GM21717 (cell line): ENCODE results near the gene CDC42BPB.

ENCODE experiments used
- ATAC-seq: cut with Tn5 transposase; IDR thresholded peaks from one replicate; pipeline ENCODE4 v1.9.1; 2021; ENCODE audit warnings: mild to moderate bottlenecking, moderate library complexity; ENCODE audit not compliant: unreplicated experiment

The CDC42BPB gene

DNA sequence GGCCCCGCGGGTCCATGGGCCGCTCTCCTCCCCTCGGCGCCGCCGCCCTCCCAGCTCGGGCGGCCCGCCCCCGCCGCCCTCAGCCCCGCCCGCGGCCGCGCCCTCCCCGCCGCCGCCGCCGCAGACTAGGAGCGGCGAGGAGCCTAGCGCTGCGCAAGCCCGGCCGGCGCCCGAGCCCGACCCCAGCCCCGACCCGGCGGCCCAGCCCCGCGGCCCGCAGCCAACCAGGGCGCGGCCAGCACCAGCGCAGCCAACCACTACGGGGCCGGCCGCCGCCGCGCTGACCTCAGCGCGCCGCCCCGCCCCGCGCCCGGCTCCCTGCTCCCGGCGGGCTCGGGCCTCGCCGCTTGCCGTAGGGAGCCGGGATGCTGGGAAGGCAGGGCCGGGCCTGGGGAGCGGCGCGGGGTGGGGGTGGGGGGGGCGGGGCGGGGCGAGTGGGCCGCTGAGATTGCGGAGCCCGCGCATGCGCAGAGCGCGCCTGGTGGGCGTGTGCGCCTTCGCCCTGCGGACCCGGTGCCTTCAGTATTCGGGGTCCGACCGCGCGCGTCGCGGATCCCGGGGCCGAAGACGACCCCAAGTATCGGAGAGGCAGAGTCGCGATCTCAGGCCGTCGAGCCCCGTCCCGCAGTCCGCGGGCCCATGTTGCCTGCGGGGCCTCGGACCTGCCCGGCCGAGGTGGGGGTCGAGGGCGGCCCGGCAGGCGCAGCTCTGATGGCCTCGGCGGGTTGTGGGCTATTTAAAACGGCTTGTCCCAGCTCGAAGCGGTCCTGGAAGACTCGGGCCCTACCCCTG is at the start of gene CDC42BPB:
CDC42BPB (minus strand) TSS at position 178 of the 792 bp plus-strand sequence. CDS start 376 bp downstream, outside the sequence.
- peak; percentile 59 for ATAC-seq

DNA sequence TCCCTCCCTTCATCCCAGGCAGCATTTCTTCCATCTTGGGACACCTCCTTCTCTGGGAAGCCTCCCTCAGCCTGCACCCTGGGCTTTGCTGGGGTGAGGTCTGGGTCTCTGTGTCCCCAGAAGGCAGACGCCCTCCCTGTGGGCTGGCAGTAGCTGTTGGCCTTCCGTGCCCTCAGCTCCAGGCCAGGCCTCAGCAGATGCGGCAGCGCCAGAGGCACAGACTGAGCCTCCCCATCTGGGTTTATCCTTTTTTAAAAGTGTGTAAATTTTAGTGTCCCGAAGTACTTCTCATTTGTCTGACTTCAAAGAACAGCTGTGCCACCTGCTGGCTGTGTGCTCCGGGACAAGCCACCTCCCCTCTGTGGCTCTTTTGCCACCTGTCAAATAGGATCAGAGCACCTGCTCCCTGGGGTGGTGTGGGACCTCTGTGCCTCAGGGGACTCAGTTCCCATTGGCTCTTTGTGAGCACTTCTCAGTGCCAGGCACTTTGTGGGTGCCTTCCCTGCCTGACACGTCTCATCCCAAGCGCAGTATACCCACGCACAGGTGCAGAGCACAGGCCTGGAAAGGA is 48.3 kb upstream of the CDC42BPB start:
- ATAC-seq, result no peak

GRCh38 chr14:103104654-103105452 is 47.5 kb upstream of the CDC42BPB start:
- no peak for ATAC-seq

DNA sequence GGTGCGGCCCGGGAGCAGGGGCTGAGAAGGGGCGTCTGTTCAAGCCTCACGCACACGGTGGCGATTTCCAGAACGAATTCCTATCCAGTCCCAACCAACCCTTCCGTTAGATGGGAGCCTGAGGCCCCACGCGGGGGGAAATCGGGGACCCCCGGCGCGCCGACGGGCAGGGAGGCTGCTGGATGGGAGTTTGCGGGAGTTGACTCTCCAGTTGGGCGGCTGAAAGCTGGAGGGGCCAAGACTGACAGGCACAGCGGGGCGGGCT is 47.0 kb upstream of the CDC42BPB start:
- ATAC-seq, result no peak

- ATAC-seq, result no peak
These were observed 46.4 kb upstream of the CDC42BPB start for GRCh38 chr14:103103461-103104388.

GRCh38 chr14:103102689-103103260 is 45.4 kb upstream of the CDC42BPB start:
- no peak for ATAC-seq

- no peak for ATAC-seq
These were observed 44.8 kb upstream of the CDC42BPB start for GRCh38 chr14:103101963-103102688.

GRCh38 chr14:103101257-103101962 is 44.1 kb upstream of the CDC42BPB start:
- ATAC-seq, result no peak

- ATAC-seq, result peak; percentile 43
These were observed 43.2 kb upstream of the CDC42BPB start for GRCh38 chr14:103100281-103101121.

GRCh38 chr14:103099733-103100280 is 42.5 kb upstream of the CDC42BPB start:
- ATAC-seq, result no peak

- no peak for ATAC-seq
These were observed 41.9 kb upstream of the CDC42BPB start for GRCh38 chr14:103099081-103099732.

DNA sequence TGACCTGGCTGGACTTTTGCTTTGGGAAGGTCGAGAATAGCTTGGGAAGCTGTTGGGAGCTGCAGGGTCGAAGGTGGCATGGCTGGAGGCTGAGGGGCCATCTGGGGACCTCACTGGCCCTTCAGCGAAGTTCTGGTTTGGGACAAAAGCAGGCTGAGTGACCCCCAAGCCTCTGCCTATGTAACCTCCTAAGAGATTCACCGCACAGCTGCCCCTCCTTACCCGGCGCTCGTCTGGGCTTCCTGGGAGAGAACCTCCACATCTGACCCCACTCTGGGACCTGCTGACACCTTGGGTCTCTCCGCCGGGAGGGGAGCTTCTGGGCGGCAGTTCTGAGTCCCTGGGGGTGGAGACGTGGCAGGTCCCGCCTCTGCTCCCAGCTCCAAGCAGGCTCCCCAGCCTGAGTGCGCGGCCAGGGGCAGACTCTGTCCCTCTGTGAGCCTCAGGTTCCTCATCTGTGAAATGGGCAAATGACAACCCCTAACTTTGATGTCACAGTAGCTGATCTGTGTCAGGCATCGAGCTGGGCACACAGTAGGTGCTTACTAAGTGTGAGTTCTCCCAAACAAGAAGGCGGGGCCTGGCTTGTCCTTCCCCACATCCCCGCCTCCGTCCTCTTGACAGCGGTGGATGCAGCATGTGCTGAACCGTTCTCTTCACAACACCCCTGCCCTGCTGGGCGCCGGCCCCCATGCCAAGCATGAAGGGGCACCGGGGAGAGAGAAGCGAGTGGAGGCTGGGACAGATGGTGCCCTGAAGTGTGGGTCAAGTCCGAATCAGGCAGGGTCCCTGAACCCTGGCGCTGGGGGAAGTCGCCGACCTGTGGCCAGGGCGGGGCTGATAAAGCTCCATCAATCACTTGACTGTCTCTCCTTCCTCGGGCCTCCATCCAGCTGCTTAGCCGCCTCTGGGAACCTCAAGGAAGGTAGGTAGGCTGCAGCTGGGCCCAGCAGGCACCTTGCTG is 40.9 kb upstream of the CDC42BPB start:
- ATAC-seq, result no peak

DNA sequence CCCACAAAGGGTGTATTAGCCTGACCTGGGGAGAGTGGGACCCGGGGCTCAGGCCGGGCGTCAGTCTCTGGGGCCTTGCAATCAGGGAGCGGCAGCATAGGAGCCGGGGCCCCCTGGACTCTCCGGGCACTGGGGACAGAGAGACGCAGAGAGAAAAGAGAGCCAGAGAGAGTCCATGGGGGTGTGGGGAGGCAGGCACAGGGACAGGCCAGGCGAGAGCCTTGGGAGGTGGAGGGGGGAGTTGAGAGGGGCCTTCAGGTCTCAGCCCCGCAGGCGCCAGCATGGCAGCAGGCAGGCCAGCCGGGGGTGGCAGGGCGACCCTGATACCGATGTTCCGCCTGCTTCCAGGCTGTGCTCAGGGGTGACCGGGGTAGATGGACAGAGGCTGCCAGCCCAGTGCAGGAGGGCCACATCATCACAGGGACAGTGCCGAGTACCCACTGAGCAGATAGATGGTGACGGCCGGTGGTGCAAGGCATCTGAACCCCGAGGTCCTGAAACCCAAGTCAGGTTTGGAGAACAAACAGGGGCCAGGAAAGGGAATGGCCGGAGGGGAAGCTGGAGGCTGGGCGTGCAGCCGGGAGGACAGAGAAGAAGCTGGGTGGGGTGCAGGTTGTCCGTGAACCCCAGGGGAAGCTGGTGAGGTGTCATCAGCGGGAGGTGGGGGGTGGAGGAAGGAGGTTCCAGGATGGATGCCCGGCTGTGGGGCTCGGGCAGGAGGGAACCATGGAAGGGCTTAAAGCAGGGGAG is 40.1 kb upstream of the CDC42BPB start:
- ATAC-seq, result no peak

- ATAC-seq, result no peak
These were observed 39.0 kb upstream of the CDC42BPB start for GRCh38 chr14:103096387-103096786.

GRCh38 chr14:103095210-103095778 is 37.9 kb upstream of the CDC42BPB start:
- no peak for ATAC-seq
